Measurements from ENCODE around the gene SH2D1A.

GRCh38 chrX:124333862-124334261, 12.5 kb upstream of the SH2D1A start:
- no peak for TF ChIP-seq SMC3 (IDR thresholded peaks at IDR 0.05; ENCODE audit: low read depth, low read length)
- no peak for TF ChIP-seq CTCF (IDR thresholded peaks at IDR 0.05)
- TF ChIP-seq YY1 (IDR thresholded peaks at IDR 0.05; ENCODE audit: low read depth): no peak
- TF ChIP-seq TAF1 (IDR thresholded peaks at IDR 0.05; ENCODE audit: borderline replicate concordance, low read depth, low read length): no peak
- TF ChIP-seq MXI1 (IDR thresholded peaks at IDR 0.05; ENCODE audit: low read depth, low read length): no peak
- no peak for TF ChIP-seq EP300 (IDR thresholded peaks at IDR 0.05; ENCODE audit: borderline replicate concordance in 1 of 2, low read depth in 1 of 2, low read length in 1 of 2)
- no peak for TF ChIP-seq RXRA (IDR thresholded peaks at IDR 0.05; ENCODE audit: borderline replicate concordance, low read depth)
- TF ChIP-seq POLR2AphosphoS5 (IDR thresholded peaks at IDR 0.05; ENCODE audit: low read depth, low read length): no peak
- no peak for TF ChIP-seq CHD2 (IDR thresholded peaks at IDR 0.05; ENCODE audit: low read length, partially characterized antibody)
- TF ChIP-seq RAD21 (IDR thresholded peaks at IDR 0.05; ENCODE audit: low read length): no peak
